Spleen (tissue), 7 donors: ENCODE data around the gene NPIPA7.
"Not testable (repeated sequence)": the region's sequence is repeated elsewhere in the genome, so short reads cannot be mapped to it uniquely, and the experiment has no call there.

ENCODE experiments used
- CTCF ChIP-seq, 11 experiments: fragments of 200-600 bp in 7 of 11; fragments of 450-650 bp in 4 of 11; sonication (generic) in 4 of 11; IDR thresholded peaks in 8 of 11; conservative IDR thresholded peaks in 3 of 11; 1 replicate in 7 of 11; 2 replicates in 4 of 11; pipeline versions ENCODE4 v1.4.0 to v1.8.0; 2016 to 2021; ENCODE audit warnings: antibody characterized with exemption in 11 of 11, inconsistent platforms in 4 of 11, mild to moderate bottlenecking in 1 of 11
- POLR2A ChIP-seq, 3 donors: fragments of 450-650 bp; IDR thresholded peaks; one replicate each; pipeline ENCODE4 v1.5.1; 2017; ENCODE audit warnings: antibody characterized with exemption in 3 of 3, mild to moderate bottlenecking in 1 of 3
- donor health status: DM: no; HTN: no; CAD: no; lungs with moderate emphysema.
- donor health status: DM: no; HTN: no; CAD: no.
- donor health status: DM: no; HTN: no; CAD: no.

- TF ChIP-seq CTCF (IDR thresholded peaks at IDR 0.05 in 8 of 11, conservative IDR thresholded peaks at IDR 0.05 in 3 of 11); POLR2A (IDR thresholded peaks at IDR 0.05): not testable (repeated sequence)
These were observed 34.8 kb downstream of the NPIPA7 start for GRCh38 chr16:16413773-16414172.
